Measurements from ENCODE around the gene CX3CR1. TPM values are rescaled to one million over a fixed set of nuclear protein-coding genes. Genes with fewer than 3 reads are reported as not detected.

CX3CR1 gene
- total RNA-seq, 1 experiment from 2014 or later = not detected

DNA sequence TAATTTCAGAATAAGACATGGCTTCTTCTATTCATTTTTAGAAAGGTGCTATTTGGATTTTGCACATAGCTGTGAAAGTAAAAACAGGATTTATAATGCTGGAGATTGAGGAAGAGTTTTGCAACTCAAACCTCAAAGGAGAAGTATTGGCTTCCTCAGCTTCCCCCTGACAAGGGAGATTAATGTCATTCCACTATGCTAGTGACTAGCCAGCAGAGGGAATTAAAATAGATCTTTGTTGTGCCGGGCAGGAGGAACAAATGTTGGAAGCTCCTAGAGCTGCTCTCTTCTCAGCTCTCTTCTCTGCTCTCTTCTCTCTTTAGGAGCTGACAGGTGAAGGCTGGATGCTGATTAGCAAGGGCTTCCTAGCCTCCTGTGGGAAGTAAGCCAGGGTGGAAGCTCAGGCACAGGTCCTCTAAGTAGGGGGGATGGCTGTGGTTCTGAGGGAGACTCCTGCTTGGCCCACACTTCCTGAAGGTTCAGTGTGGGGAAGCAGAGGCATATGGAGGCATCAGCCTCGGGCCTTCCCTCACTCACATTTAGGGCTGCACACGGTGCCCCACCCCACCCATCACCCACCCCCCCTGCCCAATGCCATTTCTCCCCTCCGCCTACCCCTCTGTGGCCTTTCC, 29.6 kb downstream of the CX3CR1 start:
- BruUV-seq (replicated peaks) = no TSS peak
- CTCF ChIA-PET = no interaction called here
- no peak for ATAC-seq

DNA sequence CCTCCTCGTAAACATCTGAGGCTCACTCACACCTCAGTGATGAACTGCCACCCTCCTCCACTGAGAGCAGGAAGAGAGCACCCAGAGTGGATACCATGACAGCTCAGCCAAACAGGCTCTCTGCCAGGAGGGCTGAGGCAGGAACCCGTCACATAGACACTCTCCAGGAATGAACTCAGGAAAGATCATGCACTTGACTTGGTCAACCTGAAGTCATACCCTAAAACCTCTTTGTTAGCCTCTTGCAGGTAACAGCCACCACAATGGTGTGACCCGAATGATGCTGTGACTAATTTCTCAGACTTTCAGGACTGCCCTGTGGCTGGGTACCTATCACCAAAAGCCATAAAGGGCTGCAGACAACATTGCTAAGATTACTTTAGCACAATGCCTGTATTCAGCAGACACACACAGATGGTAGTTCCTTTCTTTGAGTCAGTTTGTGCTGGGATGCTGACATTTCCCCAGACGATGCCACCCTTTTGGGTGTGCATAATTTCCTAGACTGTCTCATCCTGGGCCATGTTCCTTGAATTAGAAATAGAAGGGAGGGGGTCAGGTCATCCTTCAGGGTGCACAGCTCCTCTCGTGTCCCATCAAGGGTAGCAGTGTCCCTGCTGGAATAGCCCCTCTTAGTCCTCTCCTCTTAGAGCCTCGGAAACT, 30.3 kb downstream of the CX3CR1 start:
- H3K27ac ChIP-seq (ENCODE audit: low read length) = no peak overlapping the region
- H3K9ac ChIP-seq (ENCODE audit: low read length) = no peak overlapping the region
- ChIA-PET CTCF (no interaction called here), POLR2A (ENCODE audit: unreplicated experiment) (no interaction called here)
- TF ChIP-seq EZH2phosphoT487 (IDR thresholded peaks at IDR 0.05; ENCODE audit: borderline replicate concordance, low read length) = no peak
- TF ChIP-seq, protein P1, sequence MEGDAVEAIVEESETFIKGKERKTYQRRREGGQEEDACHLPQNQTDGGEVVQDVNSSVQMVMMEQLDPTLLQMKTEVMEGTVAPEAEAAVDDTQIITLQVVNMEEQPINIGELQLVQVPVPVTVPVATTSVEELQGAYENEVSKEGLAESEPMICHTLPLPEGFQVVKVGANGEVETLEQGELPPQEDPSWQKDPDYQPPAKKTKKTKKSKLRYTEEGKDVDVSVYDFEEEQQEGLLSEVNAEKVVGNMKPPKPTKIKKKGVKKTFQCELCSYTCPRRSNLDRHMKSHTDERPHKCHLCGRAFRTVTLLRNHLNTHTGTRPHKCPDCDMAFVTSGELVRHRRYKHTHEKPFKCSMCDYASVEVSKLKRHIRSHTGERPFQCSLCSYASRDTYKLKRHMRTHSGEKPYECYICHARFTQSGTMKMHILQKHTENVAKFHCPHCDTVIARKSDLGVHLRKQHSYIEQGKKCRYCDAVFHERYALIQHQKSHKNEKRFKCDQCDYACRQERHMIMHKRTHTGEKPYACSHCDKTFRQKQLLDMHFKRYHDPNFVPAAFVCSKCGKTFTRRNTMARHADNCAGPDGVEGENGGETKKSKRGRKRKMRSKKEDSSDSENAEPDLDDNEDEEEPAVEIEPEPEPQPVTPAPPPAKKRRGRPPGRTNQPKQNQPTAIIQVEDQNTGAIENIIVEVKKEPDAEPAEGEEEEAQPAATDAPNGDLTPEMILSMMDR (conservative IDR thresholded peaks at IDR 0.05; ENCODE audit: low read depth, low read length) = no peak
- TF ChIP-seq EZH2 (IDR thresholded peaks at IDR 0.05; ENCODE audit: low read length, unreplicated experiment) = no peak
- no peaks in the 10 kb centered on the region for H3F3A ChIP-seq (ENCODE audit: low read length, unreplicated experiment)
- BruUV-seq (replicated peaks) = no TSS peak
- H3K27me3 ChIP-seq (ENCODE audit: low read length) = peaks cover 50% of the 10 kb centered on the region
- H3K9me2 ChIP-seq (replicated peaks; ENCODE audit: low read length) = no peaks in the 10 kb centered on the region
- ATAC-seq (peak; percentile 59), DNase-seq (peak; percentile 58)
- H4K20me1 ChIP-seq (ENCODE audit: low read length) = no peaks in the 10 kb centered on the region
- no peak overlapping the region for H2AFZ ChIP-seq (ENCODE audit: low read length)
- no peak overlapping the region for H3K4me3 ChIP-seq (ENCODE audit: low read length)
- no peak overlapping the region for H3K4me2 ChIP-seq (ENCODE audit: low read length)
- H3K4me1 ChIP-seq (ENCODE audit: insufficient read depth, low read length) = no peaks in the 10 kb centered on the region
- H3K36me3 ChIP-seq (ENCODE audit: low read depth, low read length) = no peaks in the 10 kb centered on the region
- no peaks in the 10 kb centered on the region for H3K79me2 ChIP-seq (ENCODE audit: low read length)
- intact Hi-C loops (cut with micrococcal nuclease) = no loop called here
- no peaks in the 10 kb centered on the region for H3K9me3 ChIP-seq (ENCODE audit: low read length)

More for the DNA sequence above, 29.6 kb downstream of the CX3CR1 start:
- Histone ChIP-seq H3K9me2 (replicated peaks; ENCODE audit: low read length) (no peaks in the 10 kb centered on the region), H3K36me3 (ENCODE audit: low read depth, low read length) (no peaks in the 10 kb centered on the region), H3K9me3 (ENCODE audit: low read length) (no peaks in the 10 kb centered on the region), H3K27ac (ENCODE audit: low read length) (no peak overlapping the region), H3K9ac (ENCODE audit: low read length) (no peak overlapping the region), H3K4me2 (ENCODE audit: low read length) (no peak overlapping the region), H2AFZ (ENCODE audit: low read length) (no peak overlapping the region), H3K79me2 (ENCODE audit: low read length) (no peaks in the 10 kb centered on the region), H3K27me3 (ENCODE audit: low read length) (peaks cover 45% of the 10 kb centered on the region), H3K4me1 (ENCODE audit: insufficient read depth, low read length) (peaks cover 4% of the 10 kb centered on the region), H4K20me1 (ENCODE audit: low read length) (no peaks in the 10 kb centered on the region), H3F3A (ENCODE audit: low read length, unreplicated experiment) (no peaks in the 10 kb centered on the region), H3K4me3 (ENCODE audit: low read length) (no peak overlapping the region)
- no peak for DNase-seq
- intact Hi-C loops (cut with micrococcal nuclease) = no loop called here
- POLR2A ChIA-PET (ENCODE audit: unreplicated experiment) = no interaction called here
- TF ChIP-seq, protein P1 (conservative IDR thresholded peaks at IDR 0.05; ENCODE audit: low read depth, low read length) = no peak
- TF ChIP-seq EZH2 (IDR thresholded peaks at IDR 0.05; ENCODE audit: low read length, unreplicated experiment) (no peak), EZH2phosphoT487 (IDR thresholded peaks at IDR 0.05; ENCODE audit: borderline replicate concordance, low read length) (no peak)

DNA sequence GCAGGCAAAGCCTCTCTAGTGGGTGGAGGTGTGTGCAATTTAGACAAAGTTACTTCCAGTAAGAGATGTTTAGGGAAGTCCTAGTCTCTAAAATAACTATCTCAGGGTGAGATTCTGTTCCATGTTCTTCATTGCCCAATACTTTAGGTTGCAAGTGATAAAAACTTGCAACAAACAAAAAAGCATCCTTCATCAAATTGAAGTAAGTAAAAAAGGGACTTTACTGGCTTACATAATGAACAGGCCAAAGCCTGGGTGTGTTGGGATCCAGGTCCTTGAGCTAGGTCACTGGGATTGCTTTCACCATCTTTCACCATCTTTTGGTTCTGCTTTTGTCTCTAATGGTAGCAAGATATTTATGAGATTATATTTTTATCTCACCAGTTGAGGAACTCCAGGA, 38.3 kb downstream of the CX3CR1 start:
- intact Hi-C loops (cut with micrococcal nuclease) = no loop called here

More for the DNA sequence above, 38.3 kb downstream of the CX3CR1 start:
- Histone ChIP-seq H3K4me1 (ENCODE audit: insufficient read depth, low read length) (no peaks in the 10 kb centered on the region), H3K4me3 (ENCODE audit: low read length) (no peak overlapping the region), H3K9me2 (replicated peaks; ENCODE audit: low read length) (no peaks in the 10 kb centered on the region), H4K20me1 (ENCODE audit: low read length) (no peaks in the 10 kb centered on the region), H3F3A (ENCODE audit: low read length, unreplicated experiment) (no peaks in the 10 kb centered on the region), H3K27ac (ENCODE audit: low read length) (no peak overlapping the region), H3K27me3 (ENCODE audit: low read length) (peaks cover 78% of the 10 kb centered on the region), H3K9ac (ENCODE audit: low read length) (no peak overlapping the region), H3K9me3 (ENCODE audit: low read length) (no peaks in the 10 kb centered on the region), H3K79me2 (ENCODE audit: low read length) (no peaks in the 10 kb centered on the region), H3K4me2 (ENCODE audit: low read length) (no peak overlapping the region), H2AFZ (ENCODE audit: low read length) (no peak overlapping the region), H3K36me3 (ENCODE audit: low read depth, low read length) (no peaks in the 10 kb centered on the region)
- ChIA-PET POLR2A (ENCODE audit: unreplicated experiment) (no interaction called here), CTCF (no interaction called here)
- TF ChIP-seq EZH2phosphoT487 (IDR thresholded peaks at IDR 0.05; ENCODE audit: borderline replicate concordance, low read length) (no peak), EZH2 (IDR thresholded peaks at IDR 0.05; ENCODE audit: low read length, unreplicated experiment) (no peak)
- no TSS peak for BruUV-seq (replicated peaks)
- DNase-seq (no peak), ATAC-seq (no peak)
